Common myeloid progenitor, CD34-positive (primary cell): ENCODE results near the gene TRANK1.

Experiments
- CTCF ChIA-PET: fragments of 350-600 bp; sonication (Branson Sonifier 250); formaldehyde crosslinking; loops from one replicate; lab custom pipeline; 2021; ENCODE audit warnings: antibody characterized with exemption; lab: Charles Lee
- POLR2A ChIA-PET: fragments of 350-600 bp; sonication (Branson Sonifier 250); formaldehyde crosslinking; loops from one replicate; lab custom pipeline; 2021; ENCODE audit warnings: antibody characterized with exemption; lab: Charles Lee
- DNase-seq, 3 donors: peaks; one replicate each; pipeline versions ENCODE4 v3.0.0 to v3.0.0-alpha.2; 2013
- H3K27ac ChIP-seq, 2 experiments: 1 replicate in 1 of 2; 2 replicates in 1 of 2; pipeline ENCODE4 v1.7.0; 2013; ENCODE audit warnings: inconsistent platforms in 2 of 2, low read length in 2 of 2, mild to moderate bottlenecking in 2 of 2, low read depth in 1 of 2, moderate library complexity in 1 of 2; ENCODE audit not compliant: severe bottlenecking in 2 of 2, insufficient read depth in 1 of 2, poor library complexity in 1 of 2
- H3K27me3 ChIP-seq, 5 experiments: replicated peaks in 2 of 5; 1 replicate in 3 of 5; 2 replicates in 2 of 5; pipeline versions ENCODE4 v1.6.1 to v1.7.0; 2013; ENCODE audit warnings: low read length in 4 of 5, mild to moderate bottlenecking in 2 of 5, moderate library complexity in 2 of 5, inconsistent platforms in 1 of 5; ENCODE audit not compliant: insufficient read depth in 5 of 5, control insufficient read depth in 4 of 5
- H3K36me3 ChIP-seq, 4 experiments: 1 replicate in 2 of 4; 2 replicates in 2 of 4; pipeline versions ENCODE4 v1.6.1 to v1.7.0; 2013; ENCODE audit warnings: low read length in 3 of 4, control low read depth in 1 of 4, mild to moderate bottlenecking in 1 of 4; ENCODE audit not compliant: control insufficient read depth in 4 of 4, insufficient read depth in 4 of 4
- H3K4me1 ChIP-seq, 4 experiments: 1 replicate in 3 of 4; 2 replicates in 1 of 4; pipeline versions ENCODE4 v1.6.1 to v1.7.1; 2013; ENCODE audit warnings: low read length in 3 of 4, mild to moderate bottlenecking in 3 of 4, control low read depth in 1 of 4, inconsistent platforms in 1 of 4, moderate library complexity in 1 of 4; ENCODE audit not compliant: control insufficient read depth in 4 of 4, insufficient read depth in 4 of 4; ENCODE audit errors: control extremely low read depth in 1 of 4
- H3K4me3 ChIP-seq, 7 experiments: 1 replicate in 4 of 7; 2 replicates in 3 of 7; pipeline versions ENCODE4 v1.5.1 to v1.7.0; 2013; ENCODE audit warnings: mild to moderate bottlenecking in 7 of 7, low read length in 6 of 7, moderate library complexity in 6 of 7, inconsistent platforms in 2 of 7, low read depth in 2 of 7, control low read depth in 1 of 7; ENCODE audit not compliant: insufficient read depth in 4 of 7, control insufficient read depth in 1 of 7; ENCODE audit errors: extremely low read depth in 1 of 7
- H3K9me3 ChIP-seq, 5 experiments: 1 replicate in 4 of 5; 2 replicates in 1 of 5; pipeline versions ENCODE4 v1.6.1 to v1.7.1; 2013; ENCODE audit warnings: low read length in 4 of 5, mild to moderate bottlenecking in 2 of 5, inconsistent platforms in 1 of 5, low read depth in 1 of 5, moderate library complexity in 1 of 5; ENCODE audit not compliant: control insufficient read depth in 4 of 5, insufficient read depth in 2 of 5; ENCODE audit errors: control extremely low read depth in 1 of 5
- WGBS: methylation state at CpG from one replicate; pipeline ENCODE4 v1.1.5; 2013; ENCODE audit not compliant: insufficient coverage; 5-methylcytosine and 5-hydroxymethylcytosine counted together

The TRANK1 gene

GRCh38 chr3:36900474-36901443 is 44.1 kb downstream of the TRANK1 start:
- 100% methylated on average over 2 of the region's 8 CpGs for WGBS
- CTCF ChIA-PET, result interaction anchor here (1.0 to 13.9 kb wide), 4 partner anchors 22 to 171 kb away, joined by 3 to 110 read pairs (median 4); no protein-coding TSS in a partner anchor
- peak overlapping the region in 1 of 2 experiments; percentile 67 for H3K27ac ChIP-seq
- H3K4me3 ChIP-seq, result peak overlapping the region in 1 of 7 experiments; percentile 20
- H3K36me3 ChIP-seq, result peaks cover 12 to 39% (median 23%) of the 10 kb centered on the region in 4 experiments
- no peaks in the 10 kb centered on the region for H3K9me3 ChIP-seq
- peak in 2 of 3 donors; percentile 69 to 77 for DNase-seq
- H3K4me1 ChIP-seq, result peaks cover 9 to 35% (median 31%) of the 10 kb centered on the region in 4 experiments
- POLR2A ChIA-PET, result no interaction called here
- no peaks in the 10 kb centered on the region for H3K27me3 ChIP-seq

GRCh38 chr3:36895496-36896409 is 49.1 kb downstream of the TRANK1 start:
- H3K4me1 ChIP-seq, result peaks cover 11 to 31% (median 19%) of the 10 kb centered on the region in 4 experiments

GRCh38 chr3:36894914-36895313 is 49.9 kb downstream of the TRANK1 start:
- POLR2A ChIA-PET, result no interaction called here
- CTCF ChIA-PET, result interaction anchor here (1.0 to 3.6 kb wide), 4 partner anchors 11 to 26 kb away, joined by 3 to 18 read pairs (median 6); no protein-coding TSS in a partner anchor
- Histone ChIP-seq H3K27ac (no peak overlapping the region), H3K36me3 (peaks cover 17 to 71% (median 41%) of the 10 kb centered on the region in 4 experiments), H3K4me3 (no peak overlapping the region), H3K27me3 (no peaks in the 10 kb centered on the region), H3K9me3 (no peaks in the 10 kb centered on the region), H3K4me1 (peaks cover 8 to 28% (median 17%) of the 10 kb centered on the region in 4 experiments)
- DNase-seq, result peak in 2 of 3 donors; percentile 59 to 67
- WGBS, result no CpG with 5 or more reads among the region's 1 CpG

More at GRCh38 chr3:36895496-36896409, 49.1 kb downstream of the TRANK1 start:
- Histone ChIP-seq H3K27me3 (no peaks in the 10 kb centered on the region), H3K36me3 (peaks cover 15 to 64% (median 36%) of the 10 kb centered on the region in 4 experiments), H3K9me3 (no peaks in the 10 kb centered on the region), H3K27ac (no peak overlapping the region), H3K4me3 (no peak overlapping the region)
- no peak for DNase-seq
- POLR2A ChIA-PET, result no interaction called here
- WGBS, result 100% methylated on average over 1 of the region's 3 CpGs
- CTCF ChIA-PET, result interaction anchor here (1.0 kb wide), 1 partner anchor 27 kb away, joined by 3 read pairs; no protein-coding TSS in a partner anchor

- ChIA-PET POLR2A (no interaction called here), CTCF (interaction anchor here (1.2 to 3.6 kb wide), 5 partner anchors 12 to 65 kb away, joined by 4 to 18 read pairs (median 6); no protein-coding TSS in a partner anchor)
- Histone ChIP-seq H3K4me3 (no peak overlapping the region), H3K36me3 (peaks cover 19 to 74% (median 45%) of the 10 kb centered on the region in 4 experiments), H3K27me3 (no peaks in the 10 kb centered on the region), H3K4me1 (peaks cover 8 to 28% (median 17%) of the 10 kb centered on the region in 4 experiments), H3K27ac (no peak overlapping the region), H3K9me3 (no peaks in the 10 kb centered on the region)
- no CpG with 5 or more reads among the region's 1 CpG for WGBS
- DNase-seq, result no peak
Observed at GRCh38 chr3:36893826-36894225, 51.0 kb downstream of the TRANK1 start.

- DNase-seq, result peak; percentile 47 to 84 (median 73)
- no peaks in the 10 kb centered on the region for H3K9me3 ChIP-seq
- peaks cover 8 to 28% (median 17%) of the 10 kb centered on the region in 4 experiments for H3K4me1 ChIP-seq
- peak overlapping the region in 1 of 2 experiments; percentile 45 for H3K27ac ChIP-seq
- WGBS, result 83% methylated on average over 1 of the region's 2 CpGs
- H3K27me3 ChIP-seq, result no peaks in the 10 kb centered on the region
- POLR2A ChIA-PET, result interaction anchor here (0.6 kb wide), 1 partner anchor 19 kb away, joined by 3 read pairs; no protein-coding TSS in a partner anchor
- peaks cover 18 to 75% (median 41%) of the 10 kb centered on the region in 4 experiments for H3K36me3 ChIP-seq
- H3K4me3 ChIP-seq, result no peak overlapping the region
- CTCF ChIA-PET, result interaction anchor here (0.6 to 3.6 kb wide), 7 partner anchors 9 to 97 kb away, joined by 3 to 18 read pairs (median 5); no protein-coding TSS in a partner anchor
Observed at GRCh38 chr3:36893137-36893557, 51.7 kb downstream of the TRANK1 start.

- Histone ChIP-seq H3K36me3 (peaks cover 18 to 75% (median 37%) of the 10 kb centered on the region in 4 experiments), H3K27ac (peak overlapping the region in 1 of 2 experiments; percentile 45)
- WGBS, result 100% methylated on average over 2 of the region's 12 CpGs
Observed at GRCh38 chr3:36892457-36893136, 52.3 kb downstream of the TRANK1 start.

More at GRCh38 chr3:36892457-36893136, 52.3 kb downstream of the TRANK1 start:
- no peaks in the 10 kb centered on the region for H3K9me3 ChIP-seq
- H3K4me3 ChIP-seq, result no peak overlapping the region
- ChIA-PET POLR2A (interaction anchor here (0.6 kb wide), 1 partner anchor 18 kb away, joined by 3 read pairs; no protein-coding TSS in a partner anchor), CTCF (interaction anchor here (0.6 to 3.6 kb wide), 7 partner anchors 10 to 98 kb away, joined by 3 to 18 read pairs (median 6); no protein-coding TSS in a partner anchor)
- H3K4me1 ChIP-seq, result peaks cover 8 to 28% (median 17%) of the 10 kb centered on the region in 4 experiments
- no peak for DNase-seq
- H3K27me3 ChIP-seq, result no peaks in the 10 kb centered on the region
